Ovary (tissue), 3 donors: ENCODE results near the gene RAB12.
"Not testable (repeated sequence)": the region's sequence is repeated elsewhere in the genome, so short reads cannot be mapped to it uniquely, and the experiment has no call there.

Source experiments
- EP300 ChIP-seq: sonication (generic); formaldehyde crosslinking; IDR thresholded peaks from one replicate; pipeline ENCODE4 v1.6.1; 2017; ENCODE audit warnings: antibody characterized with exemption
- POLR2A ChIP-seq: fragments of 450-650 bp; IDR thresholded peaks from one replicate; pipeline ENCODE4 v1.6.1; 2017; ENCODE audit warnings: antibody characterized with exemption, mild to moderate bottlenecking, moderate library complexity
- TF ChIP-seq, protein P1 (sequence below), 3 donors: fragments of 450-650 bp in 2 of 3; fragments of 200-600 bp in 1 of 3; IDR thresholded peaks; one replicate each; pipeline versions ENCODE4 v1.5.1 to v1.8.0; 2016 to 2022; ENCODE audit warnings: antibody characterized with exemption in 3 of 3, mild to moderate bottlenecking in 1 of 3
- donor health status: DM: no; HTN: no; CAD: no.

DNA sequence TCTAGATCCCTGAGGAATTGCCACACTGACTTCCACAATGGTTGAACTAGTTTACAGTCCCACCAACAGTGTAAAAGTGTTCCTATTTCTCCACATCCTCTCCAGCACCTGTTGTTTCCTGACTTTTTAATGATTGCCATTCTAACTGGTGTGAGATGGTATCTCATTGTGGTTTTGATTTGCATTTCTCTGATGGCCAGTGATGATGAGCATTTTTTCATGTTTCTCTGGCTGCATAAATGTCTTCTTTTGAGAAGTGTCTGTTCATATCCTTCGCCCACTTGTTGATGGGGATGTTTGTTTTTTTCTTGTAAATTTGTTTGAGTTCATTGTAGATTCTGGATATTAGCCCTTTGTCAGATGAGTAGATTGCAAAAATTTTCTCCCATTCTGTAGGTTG, 35.5 kb upstream of the RAB12 start:
- TF ChIP-seq, protein P1, sequence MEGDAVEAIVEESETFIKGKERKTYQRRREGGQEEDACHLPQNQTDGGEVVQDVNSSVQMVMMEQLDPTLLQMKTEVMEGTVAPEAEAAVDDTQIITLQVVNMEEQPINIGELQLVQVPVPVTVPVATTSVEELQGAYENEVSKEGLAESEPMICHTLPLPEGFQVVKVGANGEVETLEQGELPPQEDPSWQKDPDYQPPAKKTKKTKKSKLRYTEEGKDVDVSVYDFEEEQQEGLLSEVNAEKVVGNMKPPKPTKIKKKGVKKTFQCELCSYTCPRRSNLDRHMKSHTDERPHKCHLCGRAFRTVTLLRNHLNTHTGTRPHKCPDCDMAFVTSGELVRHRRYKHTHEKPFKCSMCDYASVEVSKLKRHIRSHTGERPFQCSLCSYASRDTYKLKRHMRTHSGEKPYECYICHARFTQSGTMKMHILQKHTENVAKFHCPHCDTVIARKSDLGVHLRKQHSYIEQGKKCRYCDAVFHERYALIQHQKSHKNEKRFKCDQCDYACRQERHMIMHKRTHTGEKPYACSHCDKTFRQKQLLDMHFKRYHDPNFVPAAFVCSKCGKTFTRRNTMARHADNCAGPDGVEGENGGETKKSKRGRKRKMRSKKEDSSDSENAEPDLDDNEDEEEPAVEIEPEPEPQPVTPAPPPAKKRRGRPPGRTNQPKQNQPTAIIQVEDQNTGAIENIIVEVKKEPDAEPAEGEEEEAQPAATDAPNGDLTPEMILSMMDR (IDR thresholded peaks at IDR 0.05): not testable (repeated sequence)
- not testable (repeated sequence) for TF ChIP-seq EP300, POLR2A
